ENCODE measurements around the gene DLX3. TPM values are rescaled to one million over a fixed set of nuclear protein-coding genes. Genes with fewer than 3 reads are reported as not detected.

The DLX3 gene
- total RNA-seq, 3 donors from 2014 or later (not counting 1 experiment from before 2014, with no cell fraction given): not detected

DNA sequence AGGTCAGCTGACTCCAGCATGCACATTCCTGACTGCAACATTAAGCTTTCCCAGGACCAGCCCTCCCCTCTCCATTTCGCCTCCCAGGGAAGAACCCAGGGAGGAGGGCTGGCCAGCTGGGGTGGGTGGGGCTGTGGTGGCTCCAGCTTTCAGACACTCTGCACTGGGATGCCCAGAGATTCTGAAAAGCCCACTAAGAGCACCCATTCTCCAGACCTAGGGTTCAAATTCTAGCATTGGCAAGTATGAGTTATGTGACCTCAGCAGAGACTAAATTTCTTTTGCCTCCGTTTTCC, 7.8 kb downstream of the DLX3 start:
- TF ChIP-seq CTCF (IDR thresholded peaks at IDR 0.05): no peak
- Histone ChIP-seq H3K4me1 (ENCODE audit: control insufficient read depth, insufficient read depth, low read length) (no peaks in the 10 kb centered on the region), H3K36me3 (ENCODE audit: control insufficient read depth, insufficient read depth, low read length) (no peaks in the 10 kb centered on the region), H3K27ac (ENCODE audit: low read length) (no peak overlapping the region), H3K4me3 (ENCODE audit: low read length) (no peak overlapping the region), H3K27me3 (ENCODE audit: control insufficient read depth, insufficient read depth, low read length) (peaks cover 14% of the 10 kb centered on the region), H3K9me3 (ENCODE audit: control insufficient read depth, insufficient read depth, low read length) (no peaks in the 10 kb centered on the region)
- peaks cover 54 to 62% of the 10 kb centered on the region in 2 donors for H3K27me3 Mint-ChIP-seq (ENCODE audit: low read depth in 2 of 2)
- H3K9me3 Mint-ChIP-seq: no peaks in the 10 kb centered on the region
- no peak overlapping the region for H3K27ac Mint-ChIP-seq
- H3K4me3 Mint-ChIP-seq: no peak overlapping the region
- DNase-seq (no peak), ATAC-seq (no peak)
- intact Hi-C loops (cut with micrococcal nuclease): no loop called here
- no peaks in the 10 kb centered on the region for H3K4me1 Mint-ChIP-seq
- WGBS (ENCODE audit: insufficient coverage): 87% methylated on average over 2 of the region's 2 CpGs
- no peaks in the 10 kb centered on the region for H3K36me3 Mint-ChIP-seq

GRCh38 chr17:49986396-49987289, 8.4 kb downstream of the DLX3 start:
- no peaks in the 10 kb centered on the region for H3K4me1 ChIP-seq (ENCODE audit: control insufficient read depth, insufficient read depth, low read length)
- H3K4me3 ChIP-seq (ENCODE audit: low read length): no peak overlapping the region
- no peaks in the 10 kb centered on the region for H3K9me3 Mint-ChIP-seq
- ATAC-seq: no peak
- H3K27ac Mint-ChIP-seq: no peak overlapping the region
- no peak for DNase-seq
- no peaks in the 10 kb centered on the region for H3K36me3 Mint-ChIP-seq
- peaks cover 12% of the 10 kb centered on the region for H3K27me3 ChIP-seq (ENCODE audit: control insufficient read depth, insufficient read depth, low read length)
- intact Hi-C loops (cut with micrococcal nuclease): no loop called here
- peaks cover 55 to 64% of the 10 kb centered on the region in 2 donors for H3K27me3 Mint-ChIP-seq (ENCODE audit: low read depth in 2 of 2)
- no peak for TF ChIP-seq CTCF (IDR thresholded peaks at IDR 0.05)
- H3K36me3 ChIP-seq (ENCODE audit: control insufficient read depth, insufficient read depth, low read length): no peaks in the 10 kb centered on the region
- H3K4me1 Mint-ChIP-seq: no peaks in the 10 kb centered on the region
- H3K27ac ChIP-seq (ENCODE audit: low read length): no peak overlapping the region
- H3K4me3 Mint-ChIP-seq: no peak overlapping the region
- 46% methylated on average over 4 of the region's 6 CpGs for WGBS (ENCODE audit: insufficient coverage)
- no peaks in the 10 kb centered on the region for H3K9me3 ChIP-seq (ENCODE audit: control insufficient read depth, insufficient read depth, low read length)

DNA sequence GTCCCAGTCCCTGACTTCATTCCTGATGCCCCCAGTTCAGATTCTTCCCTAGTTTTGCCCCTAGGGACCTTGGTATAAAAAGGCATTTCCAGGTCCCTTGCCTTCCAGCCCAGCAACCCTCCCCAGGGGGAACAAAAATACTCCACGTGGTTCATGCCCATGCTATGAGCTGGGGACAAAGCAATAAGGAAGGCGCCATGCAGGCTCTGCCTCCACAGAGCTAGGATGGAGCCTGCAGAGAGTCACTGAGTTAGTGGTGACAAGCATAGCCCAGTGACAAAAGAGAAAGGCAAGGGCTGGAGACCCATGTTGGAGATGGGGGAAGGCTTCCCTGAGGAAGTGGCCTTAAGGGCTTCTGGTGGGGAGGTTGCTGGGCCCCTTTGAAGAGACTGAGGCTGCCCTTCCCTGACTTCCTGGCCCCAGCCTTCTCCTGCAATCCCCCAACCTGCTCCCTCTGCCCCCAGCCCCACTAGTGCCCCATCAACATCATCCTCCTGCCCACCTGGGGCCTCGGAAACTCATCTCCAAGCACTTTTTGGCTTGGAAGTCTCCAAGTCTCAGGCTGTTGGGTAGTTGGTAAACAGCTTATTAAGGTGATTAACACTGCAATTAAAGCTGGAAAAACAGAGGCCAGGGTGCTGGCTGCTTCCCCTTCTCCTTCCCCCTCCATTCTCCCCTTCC, 9.6 kb downstream of the DLX3 start:
- ATAC-seq: no peak
- no peaks in the 10 kb centered on the region for H3K4me1 Mint-ChIP-seq
- H3K27me3 ChIP-seq (ENCODE audit: control insufficient read depth, insufficient read depth, low read length): peaks cover 6% of the 10 kb centered on the region
- WGBS (ENCODE audit: insufficient coverage): 59% methylated on average over 3 of the region's 3 CpGs
- intact Hi-C loops (cut with micrococcal nuclease): no loop called here
- no peak overlapping the region for H3K27ac Mint-ChIP-seq
- H3K27ac ChIP-seq (ENCODE audit: low read length): no peak overlapping the region
- no peaks in the 10 kb centered on the region for H3K9me3 Mint-ChIP-seq
- no peak overlapping the region for H3K4me3 Mint-ChIP-seq
- H3K4me3 ChIP-seq (ENCODE audit: low read length): no peak overlapping the region
- no peaks in the 10 kb centered on the region for H3K36me3 Mint-ChIP-seq
- H3K27me3 Mint-ChIP-seq (ENCODE audit: low read depth in 2 of 2): peaks cover 54 to 68% of the 10 kb centered on the region in 2 donors
- H3K4me1 ChIP-seq (ENCODE audit: control insufficient read depth, insufficient read depth, low read length): no peaks in the 10 kb centered on the region
- no peak for TF ChIP-seq CTCF (IDR thresholded peaks at IDR 0.05)
- no peaks in the 10 kb centered on the region for H3K36me3 ChIP-seq (ENCODE audit: control insufficient read depth, insufficient read depth, low read length)
- DNase-seq: no peak
- H3K9me3 ChIP-seq (ENCODE audit: control insufficient read depth, insufficient read depth, low read length): no peaks in the 10 kb centered on the region
